K562 (cell line): ENCODE results near the gene PCK2.

ENCODE experiments used
- BCL6 ChIP-seq: fragments of 250-450 bp; sonication (Bioruptor Pico); IDR thresholded peaks from 2 replicates; pipeline ENCODE4 v1.4.0; 2020
- CBX5 ChIP-seq: IDR thresholded peaks from 2 replicates; pipeline ENCODE4 v1.6.1; 2014; ENCODE audit warnings: low read depth, borderline replicate concordance
- CTCF ChIP-seq, 3 experiments: IDR thresholded peaks in 2 of 3; conservative IDR thresholded peaks in 1 of 3; 2 replicates each; pipeline ENCODE4 v1.5.1; 2011 to 2012; ENCODE audit warnings: low read length in 3 of 3, mild to moderate bottlenecking in 3 of 3, control low read depth in 2 of 3, improper control_type of control experiment in 1 of 3, inconsistent platforms in 1 of 3, low read depth in 1 of 3, mixed read lengths in 1 of 3, moderate library complexity in 1 of 3; ENCODE audit not compliant: insufficient read depth in 2 of 3
- CUX1 ChIP-seq: fragments of 200-800 bp; sonication (Bioruptor generic); IDR thresholded peaks from 2 replicates; pipeline ENCODE4 v1.6.1; 2016; ENCODE audit warnings: missing genetic modification characterization, missing compliant biosample characterization
- E2F6 ChIP-seq, 2 experiments: IDR thresholded peaks; 2 replicates each; pipeline ENCODE4 v1.6.1; 2011; ENCODE audit warnings: borderline replicate concordance in 1 of 2, control low read depth in 1 of 2, low read depth in 1 of 2, low read length in 1 of 2, mild to moderate bottlenecking in 1 of 2, mixed read lengths in 1 of 2, moderate library complexity in 1 of 2; ENCODE audit not compliant: insufficient read depth in 1 of 2, insufficient read length in 1 of 2, poor library complexity in 1 of 2, severe bottlenecking in 1 of 2; ENCODE audit errors: extremely low read depth in 1 of 2
- KDM1A ChIP-seq, 2 experiments: fragments of 450-650 bp; IDR thresholded peaks; 2 replicates each; pipeline ENCODE4 v1.6.1; 2016; ENCODE audit warnings: mild to moderate bottlenecking in 2 of 2
- MAX ChIP-seq: sonication (generic); formaldehyde crosslinking; IDR thresholded peaks from 2 replicates; pipeline ENCODE4 v1.9.0; 2022; ENCODE audit warnings: mild to moderate bottlenecking, missing genetic modification reagents
- NFATC3 ChIP-seq: fragments of 450-650 bp; IDR thresholded peaks from 2 replicates; pipeline ENCODE4 v1.6.1; 2017; ENCODE audit warnings: mild to moderate bottlenecking
- POLR2A ChIP-seq: fragments of 450-650 bp; conservative IDR thresholded peaks from 2 replicates; pipeline ENCODE4 v1.6.1; 2016
- RAD21 ChIP-seq, 2 experiments: fragments of 250-450 bp in 1 of 2; fragments of 450-650 bp in 1 of 2; sonication (Bioruptor Pico) in 1 of 2; formaldehyde crosslinking in 1 of 2; IDR thresholded peaks in 1 of 2; conservative IDR thresholded peaks in 1 of 2; 2 replicates each; pipeline versions ENCODE4 v1.4.0 to v1.8.0; 2020 to 2022; ENCODE audit warnings: mild to moderate bottlenecking in 2 of 2, moderate library complexity in 1 of 2
- TBL1XR1 ChIP-seq, 2 experiments: IDR thresholded peaks; 2 replicates each; pipeline ENCODE4 v1.6.1; 2012; ENCODE audit warnings: improper control_type of control experiment in 2 of 2, low read length in 2 of 2, mild to moderate bottlenecking in 1 of 2
- USF2 ChIP-seq: sonication (generic); formaldehyde crosslinking; IDR thresholded peaks from 2 replicates; pipeline ENCODE4 v1.5.0; 2020; ENCODE audit warnings: missing genetic modification reagents
- ZBTB33 ChIP-seq: sonication (generic); formaldehyde crosslinking; IDR thresholded peaks from 2 replicates; pipeline ENCODE4 v1.8.1; 2023; ENCODE audit warnings: mild to moderate bottlenecking, missing genetic modification reagents
- ZC3H4 ChIP-seq: sonication (generic); formaldehyde crosslinking; IDR thresholded peaks from 2 replicates; pipeline ENCODE4 v1.9.0; 2021; ENCODE audit warnings: missing genetic modification reagents, borderline replicate concordance

GRCh38 chr14:24053548-24054323 is 40.4 kb upstream of the PCK2 start:
- TF ChIP-seq POLR2A, result no peak
- no peak for TF ChIP-seq TBL1XR1 (IDR thresholded peaks at IDR 0.05; ENCODE audit: low read length in 2 of 2)
- TF ChIP-seq NFATC3, result no peak
- TF ChIP-seq USF2 (CRISPR knock-in tag), result no peak
- no peak for TF ChIP-seq KDM1A (IDR thresholded peaks at IDR 0.05)
- TF ChIP-seq ZC3H4 (CRISPR knock-in tag), result no peak
- no peak for TF ChIP-seq CTCF (IDR thresholded peaks at IDR 0.05 in 2 of 3, conservative IDR thresholded peaks at IDR 0.05 in 1 of 3; ENCODE audit: insufficient read depth in 2 of 3, low read depth in 1 of 3, low read length in 3 of 3)
- no peak for TF ChIP-seq ZBTB33 (CRISPR knock-in tag)
- TF ChIP-seq MAX (CRISPR knock-in tag), result no peak
- no peak for TF ChIP-seq CUX1
- TF ChIP-seq RAD21 (CRISPR knock-in tag; conservative IDR thresholded peaks at IDR 0.05 in 1 of 2, IDR thresholded peaks at IDR 0.05 in 1 of 2), result no peak
- TF ChIP-seq E2F6 (IDR thresholded peaks at IDR 0.05; ENCODE audit: borderline replicate concordance in 1 of 2, extremely low read depth in 1 of 2, insufficient read depth in 1 of 2, insufficient read length in 1 of 2, low read depth in 1 of 2, low read length in 1 of 2, poor library complexity in 1 of 2, severe bottlenecking in 1 of 2), result no peak
- TF ChIP-seq CBX5, result no peak
- TF ChIP-seq BCL6 (CRISPR knock-in tag), result no peak
